ENCODE measurements around the gene UBE2J2. TPM values are rescaled to one million over a fixed set of nuclear protein-coding genes. Genes with fewer than 3 reads are reported as not detected.

The UBE2J2 gene
- polyA plus RNA-seq, 1 of the 3 experiments (the other 2 are of a cell fraction) = 47.5 TPM

DNA sequence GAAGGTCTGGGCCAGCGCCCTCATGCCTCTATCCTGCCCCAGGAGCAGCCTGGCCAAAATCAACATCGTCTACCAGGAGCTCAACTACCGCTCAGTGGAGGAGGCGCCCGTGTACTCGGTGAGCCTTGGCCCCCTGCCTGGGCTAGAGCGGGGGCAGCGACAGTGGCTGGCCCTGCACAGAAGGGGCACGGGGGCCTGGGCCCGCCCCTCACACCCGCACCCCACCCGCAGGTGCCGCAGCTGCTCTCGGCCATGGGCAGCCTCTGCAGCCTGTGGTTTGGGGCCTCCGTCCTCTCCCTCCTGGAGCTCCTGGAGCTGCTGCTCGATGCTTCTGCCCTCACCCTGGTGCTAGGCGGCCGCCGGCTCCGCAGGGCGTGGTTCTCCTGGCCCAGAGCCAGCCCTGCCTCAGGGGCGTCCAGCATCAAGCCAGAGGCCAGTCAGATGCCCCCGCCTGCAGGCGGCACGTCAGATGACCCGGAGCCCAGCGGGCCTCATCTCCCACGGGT lies 17.4 kb upstream of the UBE2J2 start:
- no peaks in the 10 kb centered on the region for H4K20me1 ChIP-seq (ENCODE audit: insufficient read depth)
- no peaks in the 10 kb centered on the region for H3K9me2 ChIP-seq
- no peak overlapping the region for H3K4me3 ChIP-seq (ENCODE audit: low read depth in 2 of 2, low read length in 1 of 2)
- H3K4me1 ChIP-seq (ENCODE audit: control insufficient read depth in 1 of 2, insufficient read depth in 2 of 2, low read depth in 1 of 2, low read length in 1 of 2) = peaks cover 0 to 6% of the 10 kb centered on the region in 2 experiments; a peak in 1 of 4 replicates
- peaks cover 0 to 18% of the 10 kb centered on the region in 2 experiments for H3K36me3 ChIP-seq (replicated peaks in 1 of 2; ENCODE audit: control insufficient read depth in 1 of 2, insufficient read depth in 2 of 2, low read length in 1 of 2)
- POLR2A ChIA-PET = interaction anchor here (1.0 to 1.5 kb wide), 4 partner anchors 9 to 168 kb away, joined by 3 to 4 read pairs (median 4); partner anchors contain the start of gene UBE2J2
- no peaks in the 10 kb centered on the region for H3F3A ChIP-seq (replicated peaks; ENCODE audit: insufficient read depth)
- no peaks in the 10 kb centered on the region for H3K27me3 ChIP-seq (ENCODE audit: insufficient read depth)
- CTCF ChIA-PET = interaction anchor here (0.6 to 7.3 kb wide), 34 partner anchors 7 to 308 kb away, joined by 3 to 131 read pairs (median 5); partner anchors contain the start of gene UBE2J2
- DNase-seq = no peak
- no peaks in the 10 kb centered on the region for H3K9me3 ChIP-seq
- H3K79me2 ChIP-seq (ENCODE audit: insufficient read depth) = no peaks in the 10 kb centered on the region
- H2AFZ ChIP-seq (ENCODE audit: low read depth) = no peak overlapping the region
- no peak overlapping the region for H3K27ac ChIP-seq (ENCODE audit: low read depth in 2 of 2, low read length in 1 of 2)
- WGBS (ENCODE audit: low lambda C conversion rate) = no CpG with 5 or more reads among the region's 28 CpGs
- TF ChIP-seq GATA2 (CRISPR knock-in tag; IDR thresholded peaks at IDR 0.05) = no peak
- no peak for TF ChIP-seq PBX3 (IDR thresholded peaks at IDR 0.05)
- TF ChIP-seq JUND (IDR thresholded peaks at IDR 0.05) = no peak
- TF ChIP-seq TEAD4 (IDR thresholded peaks at IDR 0.05; ENCODE audit: borderline replicate concordance, insufficient read depth) = no peak
- TF ChIP-seq EZH2phosphoT487 (IDR thresholded peaks at IDR 0.05; ENCODE audit: borderline replicate concordance, low read depth) = no peak
- TF ChIP-seq ELF1 (IDR thresholded peaks at IDR 0.05) = no peak
- no peak for TF ChIP-seq RAD21 (IDR thresholded peaks at IDR 0.05; ENCODE audit: low read length)
- no peak for TF ChIP-seq FOXM1 (IDR thresholded peaks at IDR 0.05; ENCODE audit: low read depth)
- TF ChIP-seq, protein P1, sequence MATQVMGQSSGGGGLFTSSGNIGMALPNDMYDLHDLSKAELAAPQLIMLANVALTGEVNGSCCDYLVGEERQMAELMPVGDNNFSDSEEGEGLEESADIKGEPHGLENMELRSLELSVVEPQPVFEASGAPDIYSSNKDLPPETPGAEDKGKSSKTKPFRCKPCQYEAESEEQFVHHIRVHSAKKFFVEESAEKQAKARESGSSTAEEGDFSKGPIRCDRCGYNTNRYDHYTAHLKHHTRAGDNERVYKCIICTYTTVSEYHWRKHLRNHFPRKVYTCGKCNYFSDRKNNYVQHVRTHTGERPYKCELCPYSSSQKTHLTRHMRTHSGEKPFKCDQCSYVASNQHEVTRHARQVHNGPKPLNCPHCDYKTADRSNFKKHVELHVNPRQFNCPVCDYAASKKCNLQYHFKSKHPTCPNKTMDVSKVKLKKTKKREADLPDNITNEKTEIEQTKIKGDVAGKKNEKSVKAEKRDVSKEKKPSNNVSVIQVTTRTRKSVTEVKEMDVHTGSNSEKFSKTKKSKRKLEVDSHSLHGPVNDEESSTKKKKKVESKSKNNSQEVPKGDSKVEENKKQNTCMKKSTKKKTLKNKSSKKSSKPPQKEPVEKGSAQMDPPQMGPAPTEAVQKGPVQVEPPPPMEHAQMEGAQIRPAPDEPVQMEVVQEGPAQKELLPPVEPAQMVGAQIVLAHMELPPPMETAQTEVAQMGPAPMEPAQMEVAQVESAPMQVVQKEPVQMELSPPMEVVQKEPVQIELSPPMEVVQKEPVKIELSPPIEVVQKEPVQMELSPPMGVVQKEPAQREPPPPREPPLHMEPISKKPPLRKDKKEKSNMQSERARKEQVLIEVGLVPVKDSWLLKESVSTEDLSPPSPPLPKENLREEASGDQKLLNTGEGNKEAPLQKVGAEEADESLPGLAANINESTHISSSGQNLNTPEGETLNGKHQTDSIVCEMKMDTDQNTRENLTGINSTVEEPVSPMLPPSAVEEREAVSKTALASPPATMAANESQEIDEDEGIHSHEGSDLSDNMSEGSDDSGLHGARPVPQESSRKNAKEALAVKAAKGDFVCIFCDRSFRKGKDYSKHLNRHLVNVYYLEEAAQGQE (IDR thresholded peaks at IDR 0.05; ENCODE audit: low read depth, low read length) = no peak
- no peak for TF ChIP-seq FOSL2 (IDR thresholded peaks at IDR 0.05; ENCODE audit: borderline replicate concordance, low read depth)
- no peak for TF ChIP-seq MXI1 (IDR thresholded peaks at IDR 0.05; ENCODE audit: low read depth, low read length)
- TF ChIP-seq TCF12 (IDR thresholded peaks at IDR 0.05) = no peak
- TF ChIP-seq FOXJ3 (CRISPR knock-in tag; IDR thresholded peaks at IDR 0.05) = no peak
- TF ChIP-seq NRF1 (IDR thresholded peaks at IDR 0.05; ENCODE audit: low read depth, low read length) = no peak
- H3K9ac ChIP-seq = no peak overlapping the region
- no peak overlapping the region for H3K4me2 ChIP-seq

All from SK-N-SH (cell line).